PC-9 (cell line): ENCODE results near the gene EYS. TPM values are rescaled to one million over a fixed set of nuclear protein-coding genes. Genes with fewer than 3 reads are reported as not detected.

Experiments used
- Bru-seq: library from RNA; stranded (reverse); fragments of 400-500 nt; gene quantifications from one replicate; lab custom pipeline; 2021; lab: Mats Ljungman, UMichigan
- BruChase-seq, 2 experiments: library from RNA; stranded (reverse); fragments of 400-500 nt; gene quantifications; one replicate each; lab custom pipeline; 2021; lab: Mats Ljungman, UMichigan
- BruUV-seq: library from RNA; stranded (reverse); fragments of 400-500 nt; replicated peaks from 2 replicates; lab custom pipeline; 2021; lab: Mats Ljungman, UMichigan
- CTCF ChIA-PET: fragments of 300-600 bp; sonication (Branson Sonifier 250); formaldehyde crosslinking; loops from one replicate; lab custom pipeline; 2022; ENCODE audit warnings: antibody characterized with exemption; lab: Charles Lee
- POLR2A ChIA-PET: fragments of 300-600 bp; sonication (Branson Sonifier 250); formaldehyde crosslinking; loops from one replicate; lab custom pipeline; 2022; ENCODE audit warnings: antibody characterized with exemption; ENCODE audit not compliant: unreplicated experiment; lab: Charles Lee
- DNase-seq, 2 experiments: peaks; one replicate each; pipeline versions ENCODE4 v3.0.0 to v3.0.0-alpha.2; 2015 to 2022; ENCODE audit warnings: mixed read lengths in 1 of 2
- H2AFZ ChIP-seq: fragments of 200-600 bp; sonication (generic); 2 replicates; pipeline ENCODE4 v1.8.1; 2017; ENCODE audit warnings: antibody characterized with exemption
- H3F3A ChIP-seq: fragments of 200-600 bp; sonication (generic); 2 replicates; pipeline ENCODE4 v1.8.1; 2017; ENCODE audit warnings: antibody characterized with exemption, mild to moderate bottlenecking, low read depth; ENCODE audit not compliant: insufficient read depth
- H3K27ac ChIP-seq: fragments of 200-600 bp; sonication (generic); 2 replicates; pipeline ENCODE4 v1.6.1; 2016; ENCODE audit warnings: mixed run types
- H3K27me3 ChIP-seq: fragments of 200-600 bp; sonication (generic); 2 replicates; pipeline ENCODE4 v1.6.1; 2016; ENCODE audit warnings: low read depth, mixed run types; ENCODE audit not compliant: insufficient read depth
- H3K36me3 ChIP-seq: fragments of 200-600 bp; sonication (generic); 2 replicates; pipeline ENCODE4 v1.6.1; 2016; ENCODE audit warnings: low read depth, mixed run types
- H3K4me1 ChIP-seq: fragments of 200-600 bp; sonication (generic); replicated peaks from 2 replicates; pipeline ENCODE4 v1.6.1; 2016; ENCODE audit warnings: mixed run types; ENCODE audit not compliant: insufficient read depth
- H3K4me2 ChIP-seq: fragments of 200-600 bp; sonication (generic); 2 replicates; pipeline ENCODE4 v1.6.1; 2017; ENCODE audit warnings: mixed run types
- H3K4me3 ChIP-seq: fragments of 200-600 bp; sonication (generic); 2 replicates; pipeline ENCODE4 v1.6.1; 2016; ENCODE audit warnings: mixed run types
- H3K79me2 ChIP-seq: fragments of 200-600 bp; sonication (generic); 2 replicates; pipeline ENCODE4 v1.6.1; 2017; ENCODE audit warnings: low read depth, mixed run types
- H3K9me2 ChIP-seq: fragments of 200-600 bp; sonication (generic); 2 replicates; pipeline ENCODE4 v1.8.1; 2017; ENCODE audit warnings: mild to moderate bottlenecking; ENCODE audit not compliant: insufficient read depth
- H3K9me3 ChIP-seq: fragments of 200-600 bp; sonication (generic); 2 replicates; pipeline ENCODE4 v1.8.1; 2016; ENCODE audit warnings: low read depth; ENCODE audit not compliant: insufficient read depth
- H4K20me1 ChIP-seq: fragments of 200-600 bp; sonication (generic); 2 replicates; pipeline ENCODE4 v1.8.1; 2017; ENCODE audit not compliant: insufficient read depth
- CTCF ChIP-seq: fragments of 200-600 bp; sonication (generic); conservative IDR thresholded peaks from 2 replicates; pipeline ENCODE4 v1.6.1; 2017; ENCODE audit warnings: mixed run types, antibody characterized with exemption, mild to moderate bottlenecking, moderate library complexity
- EZH2 ChIP-seq: fragments of 200-600 bp; sonication (generic); IDR thresholded peaks from 2 replicates; pipeline ENCODE4 v1.8.0; 2017; ENCODE audit warnings: antibody characterized with exemption, low read depth
- intact Hi-C: fragments of 100-400 bp; cut with micrococcal nuclease; formaldehyde crosslinking; loops from one replicate; pipeline ENCODE4 v1.10.0; 2022; ENCODE audit not compliant: unreplicated experiment
- long read RNA-seq: library from polyadenylated mRNA; stranded (forward); transcript quantifications from one replicate; pipeline ENCODE4 v2.0.0, GENCODE V29; 2022
- total RNA-seq: library from RNA; stranded (reverse); gene quantifications from 2 replicates; pipeline ENCODE4 v1.2.3, GENCODE V29; 2021

EYS gene
- not detected in 2 replicates for total RNA-seq
- Bru-seq, nascent RNA, result percentile 2 among the genes with signal in this experiment
- percentile 1 among the genes with signal in this experiment for BruChase-seq, experiment 1, labeled RNA remaining after a 2-hour chase
- percentile 1 among the genes with signal in this experiment for BruChase-seq, experiment 2, labeled RNA remaining after a 6-hour chase
- long read RNA-seq, result 0 reads

- no peaks in the 10 kb centered on the region for H3K27me3 ChIP-seq
- H3K4me3 ChIP-seq, result no peak within 1 kb of the TSS
- POLR2A ChIA-PET, result no interaction called here
- no TSS peak for BruUV-seq
- no peak within 1 kb of the TSS for H3K27ac ChIP-seq
- H3K4me1 ChIP-seq, result no peaks in the 10 kb centered on the region
- H3K4me2 ChIP-seq, result no peak within 1 kb of the TSS
- TF ChIP-seq EZH2 (no peak), CTCF (no peak)
- H3K36me3 ChIP-seq, result no peaks in the 10 kb centered on the region
- CTCF ChIA-PET, result no interaction called here
- H3K79me2 ChIP-seq, result no peaks in the 10 kb centered on the region
- no peaks in the 10 kb centered on the region for H4K20me1 ChIP-seq
- no peaks in the 10 kb centered on the region for H3F3A ChIP-seq
- no peak for DNase-seq
- intact Hi-C loops, result no loop called here
- H2AFZ ChIP-seq, result no peak within 1 kb of the TSS
- no peaks in the 10 kb centered on the region for H3K9me2 ChIP-seq
- no peaks in the 10 kb centered on the region for H3K9me3 ChIP-seq
Observed at GRCh38 chr6:65707126-65707826, at the start of gene EYS. Gene EYS, minus strand, starts transcription at chr6:65707226. Its CDS starts 211,816 bp downstream, at chr6:65495410.

GRCh38 chr6:65746302-65746701 lies 39.3 kb upstream of the EYS start:
- TF ChIP-seq CTCF (no peak), EZH2 (no peak)
- Histone ChIP-seq H3K27me3 (no peaks in the 10 kb centered on the region), H3K4me1 (no peaks in the 10 kb centered on the region), H3K4me3 (no peak overlapping the region), H3K4me2 (no peak overlapping the region), H3K79me2 (no peaks in the 10 kb centered on the region), H3K27ac (no peak overlapping the region), H4K20me1 (no peaks in the 10 kb centered on the region), H3F3A (no peaks in the 10 kb centered on the region), H2AFZ (no peak overlapping the region), H3K9me2 (no peaks in the 10 kb centered on the region), H3K9me3 (no peaks in the 10 kb centered on the region), H3K36me3 (no peaks in the 10 kb centered on the region)
- no TSS peak for BruUV-seq
- CTCF ChIA-PET, result no interaction called here
- POLR2A ChIA-PET, result interaction anchor here (0.5 kb wide), 1 partner anchor 23 kb away, joined by 3 read pairs; no protein-coding TSS in a partner anchor
- no peak for DNase-seq
- intact Hi-C loops, result no loop called here

- H3F3A ChIP-seq, result no peaks in the 10 kb centered on the region
- ChIA-PET CTCF (no interaction called here), POLR2A (no interaction called here)
- H3K9me3 ChIP-seq, result no peaks in the 10 kb centered on the region
- H4K20me1 ChIP-seq, result no peaks in the 10 kb centered on the region
- no peaks in the 10 kb centered on the region for H3K9me2 ChIP-seq
- DNase-seq, result no peak
- no peak for TF ChIP-seq CTCF
- no peak for TF ChIP-seq EZH2
- no TSS peak for BruUV-seq
- H3K27ac ChIP-seq, result no peak overlapping the region
- H3K4me1 ChIP-seq, result no peaks in the 10 kb centered on the region
- H3K4me3 ChIP-seq, result no peak overlapping the region
- intact Hi-C loops, result no loop called here
- no peaks in the 10 kb centered on the region for H3K27me3 ChIP-seq
- H2AFZ ChIP-seq, result no peak overlapping the region
- no peaks in the 10 kb centered on the region for H3K36me3 ChIP-seq
- H3K4me2 ChIP-seq, result no peak overlapping the region
- H3K79me2 ChIP-seq, result no peaks in the 10 kb centered on the region
Observed at GRCh38 chr6:65745614-65746013, 38.6 kb upstream of the EYS start.
